Measurements from ENCODE around the gene CLEC20A. TPM values are rescaled to one million over a fixed set of nuclear protein-coding genes. Genes with fewer than 3 reads are reported as not detected.

Gene CLEC20A
- not detected in 3 replicates for total RNA-seq
- long read RNA-seq, partial matches to known transcripts: 0 of 1 reads
- long read RNA-seq, other reads (novel, unspliced or antisense): 1 of 1 reads

DNA sequence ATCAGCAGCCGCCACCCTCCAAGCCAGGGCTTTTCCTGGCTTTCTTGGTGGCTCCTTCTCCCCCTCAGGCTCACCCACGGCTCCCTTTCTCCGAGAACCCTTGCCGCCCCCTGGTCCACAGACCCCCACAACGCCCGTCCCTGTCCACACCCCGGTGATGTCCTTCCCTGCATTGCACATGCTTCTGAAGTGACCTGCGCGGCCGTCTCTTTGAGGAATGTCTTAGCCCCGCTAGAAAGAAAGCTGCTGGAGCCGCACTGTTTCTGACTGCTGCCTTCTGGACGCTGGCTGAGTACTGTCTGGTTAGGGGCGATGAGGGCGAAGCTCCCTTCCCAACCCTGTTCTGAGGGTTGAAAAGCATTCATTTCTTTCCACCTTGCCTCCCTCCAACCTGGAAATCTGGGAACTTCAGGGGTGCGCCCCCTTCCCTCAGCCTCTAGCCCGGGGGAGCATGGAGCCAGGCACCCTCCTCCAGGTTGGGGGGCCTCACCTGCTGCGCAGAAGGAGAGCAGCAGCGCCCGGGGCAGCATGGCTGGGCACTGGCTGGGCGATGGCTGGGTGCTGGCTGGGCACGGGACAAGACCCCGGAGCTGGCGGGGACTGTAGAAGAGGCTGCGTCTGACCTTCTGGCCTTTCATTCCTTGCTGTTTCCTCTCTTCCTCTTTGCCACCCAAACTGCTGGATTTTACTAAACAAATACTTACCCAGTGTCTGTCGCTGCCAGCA lies at the start of gene CLEC20A:
TSS of gene CLEC20A (minus strand) at position 555 of the 726 bp plus-strand sequence. CDS start at position 530, 25 bp downstream.
- no peak for DNase-seq (ENCODE audit: low spot score)
- H3K9me3 Mint-ChIP-seq (ENCODE audit: low read depth): no peaks in the 10 kb centered on the region
- TF ChIP-seq, protein P1, sequence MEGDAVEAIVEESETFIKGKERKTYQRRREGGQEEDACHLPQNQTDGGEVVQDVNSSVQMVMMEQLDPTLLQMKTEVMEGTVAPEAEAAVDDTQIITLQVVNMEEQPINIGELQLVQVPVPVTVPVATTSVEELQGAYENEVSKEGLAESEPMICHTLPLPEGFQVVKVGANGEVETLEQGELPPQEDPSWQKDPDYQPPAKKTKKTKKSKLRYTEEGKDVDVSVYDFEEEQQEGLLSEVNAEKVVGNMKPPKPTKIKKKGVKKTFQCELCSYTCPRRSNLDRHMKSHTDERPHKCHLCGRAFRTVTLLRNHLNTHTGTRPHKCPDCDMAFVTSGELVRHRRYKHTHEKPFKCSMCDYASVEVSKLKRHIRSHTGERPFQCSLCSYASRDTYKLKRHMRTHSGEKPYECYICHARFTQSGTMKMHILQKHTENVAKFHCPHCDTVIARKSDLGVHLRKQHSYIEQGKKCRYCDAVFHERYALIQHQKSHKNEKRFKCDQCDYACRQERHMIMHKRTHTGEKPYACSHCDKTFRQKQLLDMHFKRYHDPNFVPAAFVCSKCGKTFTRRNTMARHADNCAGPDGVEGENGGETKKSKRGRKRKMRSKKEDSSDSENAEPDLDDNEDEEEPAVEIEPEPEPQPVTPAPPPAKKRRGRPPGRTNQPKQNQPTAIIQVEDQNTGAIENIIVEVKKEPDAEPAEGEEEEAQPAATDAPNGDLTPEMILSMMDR (IDR thresholded peaks at IDR 0.05): no peak
- H3K27me3 Mint-ChIP-seq (ENCODE audit: low read depth): no peaks in the 10 kb centered on the region
- no peak within 1 kb of the TSS for H3K27ac Mint-ChIP-seq (ENCODE audit: unreplicated experiment)
- H3K36me3 Mint-ChIP-seq (ENCODE audit: low read depth): no peaks in the 10 kb centered on the region
- H3K4me1 Mint-ChIP-seq (ENCODE audit: low read depth): no peaks in the 10 kb centered on the region
- H3K4me3 Mint-ChIP-seq (ENCODE audit: unreplicated experiment): no peak within 1 kb of the TSS

DNA sequence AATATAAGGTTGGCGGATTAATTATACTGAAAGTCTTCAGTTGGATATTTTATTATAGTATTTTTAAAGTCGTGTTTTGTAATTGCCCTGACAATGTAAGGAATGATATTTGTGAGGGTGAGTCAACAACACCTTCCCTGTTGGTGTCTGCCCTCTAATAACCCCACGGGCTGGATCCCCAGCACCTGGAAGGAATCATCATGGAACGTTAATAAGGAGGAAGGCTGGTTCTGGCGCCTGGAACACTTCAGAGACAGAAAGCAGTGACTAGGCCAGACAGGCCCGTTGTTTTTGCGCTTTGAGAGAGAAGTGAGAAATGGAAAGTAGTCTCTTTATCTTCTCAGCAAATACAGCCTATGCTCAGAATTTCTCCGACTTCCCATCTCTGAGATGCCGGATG lies 47.8 kb upstream of the CLEC20A start:
- no peaks in the 10 kb centered on the region for H3K9me3 Mint-ChIP-seq (ENCODE audit: low read depth)
- H3K4me1 Mint-ChIP-seq (ENCODE audit: low read depth): peaks cover 23% of the 10 kb centered on the region
- H3K27ac Mint-ChIP-seq (ENCODE audit: unreplicated experiment): no peak overlapping the region
- no peak overlapping the region for H3K4me3 Mint-ChIP-seq (ENCODE audit: unreplicated experiment)
- TF ChIP-seq, protein P1 (IDR thresholded peaks at IDR 0.05): no peak
- H3K27me3 Mint-ChIP-seq (ENCODE audit: low read depth): no peaks in the 10 kb centered on the region
- no peak for DNase-seq (ENCODE audit: low spot score)
- peaks cover 2% of the 10 kb centered on the region for H3K36me3 Mint-ChIP-seq (ENCODE audit: low read depth)

- Mint-ChIP-seq H3K27me3 (ENCODE audit: low read depth) (no peaks in the 10 kb centered on the region), H3K4me3 (ENCODE audit: unreplicated experiment) (peak overlapping the region; percentile 91), H3K27ac (ENCODE audit: unreplicated experiment) (peak overlapping the region; percentile 91), H3K36me3 (ENCODE audit: low read depth) (peaks cover 2% of the 10 kb centered on the region), H3K4me1 (ENCODE audit: low read depth) (peaks cover 34% of the 10 kb centered on the region), H3K9me3 (ENCODE audit: low read depth) (no peaks in the 10 kb centered on the region)
- DNase-seq (ENCODE audit: low spot score): no peak
- TF ChIP-seq, protein P1 (IDR thresholded peaks at IDR 0.05): no peak
These were observed 46.5 kb upstream of the CLEC20A start for GRCh38 chr1:178543290-178543607.

GRCh38 chr1:178542554-178543289 lies 46.0 kb upstream of the CLEC20A start:
- no peak for DNase-seq (ENCODE audit: low spot score)
- peaks cover 40% of the 10 kb centered on the region for H3K4me1 Mint-ChIP-seq (ENCODE audit: low read depth)
- H3K27me3 Mint-ChIP-seq (ENCODE audit: low read depth): no peaks in the 10 kb centered on the region
- H3K4me3 Mint-ChIP-seq (ENCODE audit: unreplicated experiment): peak overlapping the region; percentile 91
- H3K36me3 Mint-ChIP-seq (ENCODE audit: low read depth): peaks cover 1% of the 10 kb centered on the region
- peak overlapping the region; percentile 91 for H3K27ac Mint-ChIP-seq (ENCODE audit: unreplicated experiment)
- no peaks in the 10 kb centered on the region for H3K9me3 Mint-ChIP-seq (ENCODE audit: low read depth)
- TF ChIP-seq, protein P1 (IDR thresholded peaks at IDR 0.05): peak; percentile 92

DNA sequence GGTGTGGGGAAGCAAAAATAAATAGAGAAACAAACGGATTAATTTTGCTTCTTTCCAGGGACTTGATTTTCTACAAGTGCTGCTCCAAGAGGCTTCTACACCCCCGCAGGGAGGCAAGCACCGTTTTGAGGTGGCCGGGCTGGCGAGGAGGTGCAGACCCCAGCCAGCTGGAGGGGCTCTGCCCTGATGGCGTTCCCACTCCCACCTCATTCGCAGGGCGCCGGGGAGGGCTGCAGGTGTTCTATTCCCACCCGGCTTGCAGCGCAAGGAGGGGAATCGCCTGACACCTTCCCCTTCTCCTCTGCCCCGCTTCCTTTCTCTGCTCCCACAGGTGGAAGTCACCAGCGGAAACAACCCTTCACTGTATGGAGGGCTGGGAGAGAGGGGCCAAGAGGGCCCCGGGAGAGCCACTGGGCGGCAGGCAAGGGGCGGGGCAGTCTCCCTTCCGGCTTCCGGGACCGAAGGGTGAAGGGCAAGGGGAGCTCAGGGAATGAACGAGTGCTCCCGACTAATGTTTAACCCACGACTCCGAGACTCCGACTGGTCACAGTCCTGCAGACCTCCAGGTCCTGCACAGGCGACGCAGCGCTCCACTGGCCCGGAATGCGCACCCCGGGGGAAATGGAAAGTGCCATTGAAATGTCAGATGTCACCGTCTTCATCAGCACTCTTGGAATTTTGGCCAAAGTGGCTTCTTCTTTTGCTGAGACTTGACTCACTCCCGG lies 45.2 kb upstream of the CLEC20A start:
- TF ChIP-seq, protein P1 (IDR thresholded peaks at IDR 0.05): no peak
- H3K27me3 Mint-ChIP-seq (ENCODE audit: low read depth): no peaks in the 10 kb centered on the region
- H3K9me3 Mint-ChIP-seq (ENCODE audit: low read depth): no peaks in the 10 kb centered on the region
- H3K27ac Mint-ChIP-seq (ENCODE audit: unreplicated experiment): peak overlapping the region; percentile 75
- no peaks in the 10 kb centered on the region for H3K36me3 Mint-ChIP-seq (ENCODE audit: low read depth)
- peak overlapping the region; percentile 91 for H3K4me3 Mint-ChIP-seq (ENCODE audit: unreplicated experiment)
- DNase-seq (ENCODE audit: low spot score): no peak
- peaks cover 47% of the 10 kb centered on the region for H3K4me1 Mint-ChIP-seq (ENCODE audit: low read depth)
